K562 (cell line): ENCODE measurements around the gene DIAPH3. TPM values are rescaled to one million over a fixed set of nuclear protein-coding genes. Genes with fewer than 3 reads are reported as not detected.

Source experiments
- ATF1 ChIP-seq, 2 experiments: fragments of 450-650 bp in 1 of 2; IDR thresholded peaks; 2 replicates each; pipeline ENCODE4 v1.6.1; 2016; ENCODE audit warnings: missing compliant biosample characterization in 1 of 2, missing genetic modification characterization in 1 of 2
- CBFA2T3 ChIP-seq: fragments of 450-650 bp; IDR thresholded peaks from 2 replicates; pipeline ENCODE4 v1.6.1; 2017
- CBX3 ChIP-seq, 2 experiments: IDR thresholded peaks; 1 replicate in 1 of 2; 2 replicates in 1 of 2; pipeline ENCODE4 v1.6.1; 2012; ENCODE audit warnings: inconsistent platforms in 2 of 2, low read length in 2 of 2, borderline replicate concordance in 1 of 2, control low read depth in 1 of 2
- CHCHD3 ChIP-seq: fragments of 250-450 bp; sonication (Bioruptor Pico); IDR thresholded peaks from 2 replicates; pipeline ENCODE4 v2.1.2; 2022; ENCODE audit warnings: mild to moderate bottlenecking
- CTCF ChIP-seq, 3 experiments: IDR thresholded peaks in 2 of 3; conservative IDR thresholded peaks in 1 of 3; 2 replicates each; pipeline ENCODE4 v1.5.1; 2011 to 2012; ENCODE audit warnings: low read length in 3 of 3, mild to moderate bottlenecking in 3 of 3, control low read depth in 2 of 3, improper control_type of control experiment in 1 of 3, inconsistent platforms in 1 of 3, low read depth in 1 of 3, mixed read lengths in 1 of 3, moderate library complexity in 1 of 3; ENCODE audit not compliant: insufficient read depth in 2 of 3
- CTCFL ChIP-seq: IDR thresholded peaks from 2 replicates; pipeline ENCODE4 v1.6.1; 2011; ENCODE audit warnings: borderline replicate concordance, low read depth, mild to moderate bottlenecking, moderate library complexity, low read length; ENCODE audit not compliant: insufficient read depth, poor library complexity, severe bottlenecking
- HNRNPUL1 ChIP-seq: fragments of 200-400 bp; formaldehyde crosslinking; IDR thresholded peaks from 2 replicates; pipeline ENCODE4 v1.6.1; 2017; ENCODE audit warnings: low read length
- NEUROD1 ChIP-seq: fragments of 150-350 bp; IDR thresholded peaks from 2 replicates; pipeline ENCODE4 v1.6.1; 2014; ENCODE audit warnings: borderline replicate concordance, low read length, low read depth; ENCODE audit not compliant: partially characterized antibody
- NR2C2 ChIP-seq, 2 experiments: fragments of 200-800 bp in 1 of 2; sonication (Bioruptor generic) in 1 of 2; sonication (generic) in 1 of 2; formaldehyde crosslinking in 1 of 2; IDR thresholded peaks; 2 replicates each; pipeline versions ENCODE4 v1.6.1 to v1.8.0; 2016 to 2022; ENCODE audit warnings: mild to moderate bottlenecking in 1 of 2, missing compliant biosample characterization in 1 of 2, missing genetic modification characterization in 1 of 2, missing genetic modification reagents in 1 of 2
- PHTF2 ChIP-seq: fragments of 250-450 bp; sonication (Bioruptor Pico); IDR thresholded peaks from 2 replicates; pipeline ENCODE4 v1.5.0; 2021; ENCODE audit warnings: mild to moderate bottlenecking
- SP1 ChIP-seq: sonication (generic); formaldehyde crosslinking; IDR thresholded peaks from 2 replicates; pipeline ENCODE4 v1.8.1; 2022; ENCODE audit warnings: mild to moderate bottlenecking, missing genetic modification reagents
- U2AF2 ChIP-seq: fragments of 200-400 bp; formaldehyde crosslinking; optimal IDR thresholded peaks from 2 replicates; pipeline ENCODE3; 2017; ENCODE audit warnings: low read depth, mild to moderate bottlenecking, low read length
- ZBTB43 ChIP-seq: sonication (generic); formaldehyde crosslinking; IDR thresholded peaks from 2 replicates; pipeline ENCODE4 v1.8.0; 2023; ENCODE audit warnings: mild to moderate bottlenecking, missing genetic modification reagents
- ZNF140 ChIP-seq: fragments of 250-450 bp; sonication (Bioruptor Pico); IDR thresholded peaks from 2 replicates; pipeline ENCODE4 v1.8.0; 2021; ENCODE audit warnings: moderate library complexity, mild to moderate bottlenecking, inconsistent platforms
- ZNF778 ChIP-seq: fragments of 450-650 bp; formaldehyde crosslinking; IDR thresholded peaks from 2 replicates; pipeline ENCODE4 v1.4.0; 2020; ENCODE audit warnings: mild to moderate bottlenecking, moderate library complexity
- polyA plus RNA-seq, 8 experiments: library from polyadenylated mRNA; depleted of rRNA in 4 of 8; stranded (reverse) in 5 of 8; unstranded in 3 of 8; fragments of >200 nt; fragmentation: Nextera tagmentation in 2 of 8; fragmentation: Illumina TruSeq in 1 of 8; extraction: Ambion mirVana in 2 of 8; extraction: Trizol in 1 of 8; gene quantifications; 2 replicates each; pipeline versions ENCODE4 v1.2.1 to v1.2.3, GENCODE V29; 2011 to 2014; ENCODE audit warnings: inconsistent platforms in 1 of 8, missing spikeins in 1 of 8
- total RNA-seq, 7 experiments: library from RNA; depleted of rRNA in 6 of 7; stranded (reverse); fragments of >200 nt in 6 of 7; fragmentation: Illumina TruSeq in 2 of 7; extraction: Trizol in 2 of 7; gene quantifications; 2 replicates each; pipeline versions ENCODE4 v1.2.1 to v1.2.3, GENCODE V29; 2011 to 2021; ENCODE audit warnings: low replicate concordance in 1 of 7
- TF ChIP-seq, protein P1 (sequence below): sonication (generic); formaldehyde crosslinking; IDR thresholded peaks from 2 replicates; pipeline ENCODE4 v1.8.0; 2022; ENCODE audit warnings: missing genetic modification reagents, mild to moderate bottlenecking, moderate library complexity, borderline replicate concordance
- TF ChIP-seq, protein P2 (sequence below), 2 experiments: fragments of 200-800 bp in 1 of 2; sonication (Bioruptor generic) in 1 of 2; sonication (generic) in 1 of 2; formaldehyde crosslinking in 1 of 2; IDR thresholded peaks in 1 of 2; conservative IDR thresholded peaks in 1 of 2; 2 replicates each; pipeline versions ENCODE4 v1.5.0 to v1.6.1; 2016 to 2020; ENCODE audit warnings: missing compliant biosample characterization in 1 of 2, missing genetic modification characterization in 1 of 2, missing genetic modification reagents in 1 of 2

The DIAPH3 gene
- total and polyA plus RNA-seq, 9 of the 15 experiments (the other 6 are each of a cell fraction or from before 2014, with no cell fraction given) = 9.0 to 18.7 (median 14.7) TPM

- TF ChIP-seq CTCF (IDR thresholded peaks at IDR 0.05 in 2 of 3, conservative IDR thresholded peaks at IDR 0.05 in 1 of 3; ENCODE audit: insufficient read depth in 2 of 3, low read depth in 1 of 3, low read length in 3 of 3) (no peak), ZNF778 (CRISPR knock-in tag) (no peak), ZNF140 (no peak), PHTF2 (CRISPR knock-in tag) (no peak), SP1 (CRISPR knock-in tag) (peak; percentile 86), CBFA2T3 (no peak), HNRNPUL1 (no peak), U2AF2 (no peak), CTCFL (no peak), CHCHD3 (no peak), NR2C2 (CRISPR knock-in tag; IDR thresholded peaks at IDR 0.05) (no peak), NR2C2 (tag; IDR thresholded peaks at IDR 0.05) (peak; percentile 38; the same call in 1 of the 2 replicates), CBX3 (IDR thresholded peaks at IDR 0.05; ENCODE audit: borderline replicate concordance in 1 of 2, low read length in 2 of 2) (no peak), ATF1 (CRISPR knock-in tag; IDR thresholded peaks at IDR 0.05) (no peak; the same call in 1 of the 2 replicates), ATF1 (tag; IDR thresholded peaks at IDR 0.05) (peak; percentile 96), ZBTB43 (CRISPR knock-in tag) (no peak), NEUROD1 (peak; percentile 75)
- TF ChIP-seq, protein P1, sequence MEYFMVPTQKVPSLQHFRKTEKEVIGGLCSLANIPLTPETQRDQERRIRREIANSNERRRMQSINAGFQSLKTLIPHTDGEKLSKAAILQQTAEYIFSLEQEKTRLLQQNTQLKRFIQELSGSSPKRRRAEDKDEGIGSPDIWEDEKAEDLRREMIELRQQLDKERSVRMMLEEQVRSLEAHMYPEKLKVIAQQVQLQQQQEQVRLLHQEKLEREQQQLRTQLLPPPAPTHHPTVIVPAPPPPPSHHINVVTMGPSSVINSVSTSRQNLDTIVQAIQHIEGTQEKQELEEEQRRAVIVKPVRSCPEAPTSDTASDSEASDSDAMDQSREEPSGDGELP (CRISPR knock-in tag) = peak; percentile 63; the same call in 1 of the 2 replicates
- TF ChIP-seq, protein P2, sequence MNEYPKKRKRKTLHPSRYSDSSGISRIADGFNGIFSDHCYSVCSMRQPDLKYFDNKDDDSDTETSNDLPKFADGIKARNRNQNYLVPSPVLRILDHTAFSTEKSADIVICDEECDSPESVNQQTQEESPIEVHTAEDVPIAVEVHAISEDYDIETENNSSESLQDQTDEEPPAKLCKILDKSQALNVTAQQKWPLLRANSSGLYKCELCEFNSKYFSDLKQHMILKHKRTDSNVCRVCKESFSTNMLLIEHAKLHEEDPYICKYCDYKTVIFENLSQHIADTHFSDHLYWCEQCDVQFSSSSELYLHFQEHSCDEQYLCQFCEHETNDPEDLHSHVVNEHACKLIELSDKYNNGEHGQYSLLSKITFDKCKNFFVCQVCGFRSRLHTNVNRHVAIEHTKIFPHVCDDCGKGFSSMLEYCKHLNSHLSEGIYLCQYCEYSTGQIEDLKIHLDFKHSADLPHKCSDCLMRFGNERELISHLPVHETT (CRISPR knock-in tag; conservative IDR thresholded peaks at IDR 0.05 in 1 of 2, IDR thresholded peaks at IDR 0.05 in 1 of 2) = no peak
Measured at GRCh38 chr13:60163478-60164233, at the start of gene DIAPH3 (continued).
